ENCODE data around the gene NUP205.

- TF ChIP-seq, protein P1, sequence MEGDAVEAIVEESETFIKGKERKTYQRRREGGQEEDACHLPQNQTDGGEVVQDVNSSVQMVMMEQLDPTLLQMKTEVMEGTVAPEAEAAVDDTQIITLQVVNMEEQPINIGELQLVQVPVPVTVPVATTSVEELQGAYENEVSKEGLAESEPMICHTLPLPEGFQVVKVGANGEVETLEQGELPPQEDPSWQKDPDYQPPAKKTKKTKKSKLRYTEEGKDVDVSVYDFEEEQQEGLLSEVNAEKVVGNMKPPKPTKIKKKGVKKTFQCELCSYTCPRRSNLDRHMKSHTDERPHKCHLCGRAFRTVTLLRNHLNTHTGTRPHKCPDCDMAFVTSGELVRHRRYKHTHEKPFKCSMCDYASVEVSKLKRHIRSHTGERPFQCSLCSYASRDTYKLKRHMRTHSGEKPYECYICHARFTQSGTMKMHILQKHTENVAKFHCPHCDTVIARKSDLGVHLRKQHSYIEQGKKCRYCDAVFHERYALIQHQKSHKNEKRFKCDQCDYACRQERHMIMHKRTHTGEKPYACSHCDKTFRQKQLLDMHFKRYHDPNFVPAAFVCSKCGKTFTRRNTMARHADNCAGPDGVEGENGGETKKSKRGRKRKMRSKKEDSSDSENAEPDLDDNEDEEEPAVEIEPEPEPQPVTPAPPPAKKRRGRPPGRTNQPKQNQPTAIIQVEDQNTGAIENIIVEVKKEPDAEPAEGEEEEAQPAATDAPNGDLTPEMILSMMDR (IDR thresholded peaks at IDR 0.05): no peak
- no peak for TF ChIP-seq POLR2A (IDR thresholded peaks at IDR 0.05)
These were observed 30.7 kb upstream of the NUP205 start for GRCh38 chr7:135527025-135527424.

All from adrenal gland (tissue), 5 donors.